HEK293T (cell line): ENCODE results near the gene ORAI2.
A peak's percentile ranks its signal among the peaks of the same experiment; 100 is the strongest.

Source experiments
- CTCF ChIA-PET: fragments of 350-600 bp; formaldehyde crosslinking; extraction: SDS; loops from one replicate; lab custom pipeline; 2021; ENCODE audit warnings: antibody characterized with exemption, inconsistent platforms; lab: Yijun Ruan, JAX
- POLR2A ChIA-PET: fragments of 350-600 bp; formaldehyde crosslinking; extraction: SDS; loops from one replicate; lab custom pipeline; 2020; ENCODE audit warnings: antibody characterized with exemption, inconsistent platforms; lab: Yijun Ruan, JAX
- DNase-seq: peaks from one replicate; pipeline ENCODE4 v3.0.0; 2012; ENCODE audit warnings: mixed read lengths; ENCODE audit errors: extremely low spot score
- ARNT ChIP-seq: fragments of 450-650 bp; IDR thresholded peaks from 2 replicates; pipeline ENCODE4 v1.6.1; 2017; ENCODE audit warnings: mild to moderate bottlenecking
- BHLHE40 ChIP-seq: fragments of 450-650 bp; IDR thresholded peaks from 2 replicates; pipeline ENCODE4 v1.6.1; 2016; ENCODE audit warnings: mild to moderate bottlenecking, moderate library complexity, borderline replicate concordance
- CTBP1 ChIP-seq: fragments of 450-650 bp; IDR thresholded peaks from 2 replicates; pipeline ENCODE4 v1.6.1; 2016; ENCODE audit warnings: borderline replicate concordance
- ELF4 ChIP-seq: fragments of 450-650 bp; IDR thresholded peaks from 2 replicates; pipeline ENCODE4 v1.6.1; 2017; ENCODE audit warnings: antibody characterized with exemption
- FOXA1 ChIP-seq: fragments of 450-650 bp; IDR thresholded peaks from 2 replicates; pipeline ENCODE4 v1.6.1; 2016; ENCODE audit warnings: mild to moderate bottlenecking
- FOXK2 ChIP-seq: fragments of 450-650 bp; IDR thresholded peaks from 2 replicates; pipeline ENCODE4 v1.6.1; 2016; ENCODE audit warnings: mild to moderate bottlenecking
- FOXM1 ChIP-seq: fragments of 450-650 bp; IDR thresholded peaks from 2 replicates; pipeline ENCODE4 v1.6.1; 2017; ENCODE audit warnings: mild to moderate bottlenecking, borderline replicate concordance
- HDGF ChIP-seq: fragments of 450-650 bp; IDR thresholded peaks from 2 replicates; pipeline ENCODE4 v1.6.1; 2017; ENCODE audit warnings: antibody characterized with exemption, borderline replicate concordance
- L3MBTL2 ChIP-seq: fragments of 450-650 bp; conservative IDR thresholded peaks from 2 replicates; pipeline ENCODE4 v1.6.1; 2016; ENCODE audit warnings: mild to moderate bottlenecking
- LEF1 ChIP-seq: fragments of 450-650 bp; IDR thresholded peaks from 2 replicates; pipeline ENCODE4 v1.6.1; 2017; ENCODE audit warnings: mild to moderate bottlenecking, borderline replicate concordance
- NFRKB ChIP-seq: fragments of 450-650 bp; IDR thresholded peaks from 2 replicates; pipeline ENCODE4 v1.6.1; 2016; ENCODE audit warnings: mild to moderate bottlenecking, moderate library complexity
- PKNOX1 ChIP-seq: fragments of 450-650 bp; IDR thresholded peaks from 2 replicates; pipeline ENCODE4 v1.6.1; 2016
- SP1 ChIP-seq: fragments of 450-650 bp; IDR thresholded peaks from 2 replicates; pipeline ENCODE4 v1.6.1; 2017
- SUZ12 ChIP-seq: fragments of 450-650 bp; IDR thresholded peaks from 2 replicates; pipeline ENCODE4 v1.6.1; 2016; ENCODE audit warnings: mild to moderate bottlenecking
- TARDBP ChIP-seq: fragments of 450-650 bp; IDR thresholded peaks from 2 replicates; pipeline ENCODE4 v1.6.1; 2016
- ZNF384 ChIP-seq: fragments of 450-650 bp; IDR thresholded peaks from 2 replicates; pipeline ENCODE4 v1.6.1; 2016

ORAI2 gene

GRCh38 chr7:102434039-102434486 is 688 bp downstream of the ORAI2 start:
- TF ChIP-seq ZNF384 (peak; percentile 23; the same call in 1 of the 2 replicates), SUZ12 (no peak), ARNT (no peak)
- CTCF ChIA-PET, result no interaction called here
- POLR2A ChIA-PET, result interaction anchor here (0.9 kb wide), 1 partner anchor 30 kb away, joined by 3 read pairs; the partner anchor contains the start of genes ALKBH4 and LRWD1
- no peak for DNase-seq

- ChIA-PET CTCF (no interaction called here), POLR2A (no interaction called here)
- TF ChIP-seq ZNF384 (no peak), CTBP1 (no peak), FOXK2 (no peak), PKNOX1 (no peak), ARNT (no peak), TARDBP (no peak), SP1 (no peak), LEF1 (no peak), FOXA1 (no peak), HDGF (no peak), ELF4 (no peak), NFRKB (no peak), SUZ12 (no peak)
- DNase-seq, result no peak
Measured at GRCh38 chr7:102436118-102436517, 2.7 kb downstream of the ORAI2 start.

GRCh38 chr7:102439963-102440795 is 6.8 kb downstream of the ORAI2 start:
- CTCF ChIA-PET, result no interaction called here
- TF ChIP-seq FOXM1 (no peak), ARNT (no peak), BHLHE40 (no peak), L3MBTL2 (no peak), NFRKB (no peak), LEF1 (no peak), ZNF384 (no peak), TARDBP (no peak), SP1 (no peak), CTBP1 (no peak), PKNOX1 (no peak), HDGF (no peak), FOXK2 (no peak), FOXA1 (no peak), ELF4 (no peak)
- POLR2A ChIA-PET, result no interaction called here
- no peak for DNase-seq

GRCh38 chr7:102444961-102445673 is 11.7 kb downstream of the ORAI2 start:
- DNase-seq, result no peak
- ChIA-PET CTCF (interaction anchor here (0.6 kb wide), 1 partner anchor 186 kb away, joined by 3 read pairs; no protein-coding TSS in a partner anchor), POLR2A (no interaction called here)
- TF ChIP-seq SUZ12, result no peak
- no peak for TF ChIP-seq ZNF384
- no peak for TF ChIP-seq HDGF
- TF ChIP-seq FOXK2, result no peak
- TF ChIP-seq L3MBTL2, result no peak
- no peak for TF ChIP-seq SP1
- TF ChIP-seq TARDBP, result no peak
- TF ChIP-seq PKNOX1, result no peak
- no peak for TF ChIP-seq NFRKB
- no peak for TF ChIP-seq LEF1

- ChIA-PET POLR2A (no interaction called here), CTCF (no interaction called here)
- no peak for TF ChIP-seq ELF4
- no peak for TF ChIP-seq L3MBTL2
- TF ChIP-seq TARDBP, result no peak
- TF ChIP-seq BHLHE40, result no peak
- no peak for TF ChIP-seq LEF1
- no peak for TF ChIP-seq CTBP1
- TF ChIP-seq NFRKB, result no peak
- TF ChIP-seq FOXA1, result no peak
- TF ChIP-seq HDGF, result no peak
- no peak for DNase-seq
Measured at GRCh38 chr7:102445674-102446071, 12.3 kb downstream of the ORAI2 start.

GRCh38 chr7:102446387-102447156 is 13.2 kb downstream of the ORAI2 start:
- TF ChIP-seq ARNT (no peak), FOXK2 (no peak), TARDBP (no peak)
- POLR2A ChIA-PET, result no interaction called here
- DNase-seq, result no peak
- CTCF ChIA-PET, result no interaction called here
